ENCODE data around the gene VSIG8.

GRCh38 chr1:159829273-159829634, 33.2 kb downstream of the VSIG8 start:
- TF ChIP-seq ZNF274 (IDR thresholded peaks at IDR 0.05; ENCODE audit: low read depth, low read length) (no peak), YY1 (IDR thresholded peaks at IDR 0.05; ENCODE audit: insufficient read depth, insufficient read length) (no peak)
